Esophagus muscularis mucosa (tissue), 4 donors: ENCODE data around the gene SPSB2.
"Not testable (repeated sequence)": the region's sequence is repeated elsewhere in the genome, so short reads cannot be mapped to it uniquely, and the experiment has no call there.

ENCODE experiments used
- EP300 ChIP-seq: sonication (generic); formaldehyde crosslinking; IDR thresholded peaks from one replicate; pipeline ENCODE4 v1.6.1; 2017; ENCODE audit warnings: antibody characterized with exemption
- POLR2A ChIP-seq: fragments of 450-650 bp; IDR thresholded peaks from one replicate; pipeline ENCODE4 v1.6.1; 2017; ENCODE audit warnings: antibody characterized with exemption, moderate library complexity, mild to moderate bottlenecking, low read depth
- TF ChIP-seq, protein P1 (sequence below), 3 experiments: fragments of 200-600 bp in 2 of 3; fragments of 450-650 bp in 1 of 3; sonication (generic) in 2 of 3; IDR thresholded peaks; one replicate each; pipeline ENCODE4 v1.5.1; 2017 to 2019; ENCODE audit warnings: antibody characterized with exemption in 3 of 3, mild to moderate bottlenecking in 2 of 3, moderate library complexity in 1 of 3

DNA sequence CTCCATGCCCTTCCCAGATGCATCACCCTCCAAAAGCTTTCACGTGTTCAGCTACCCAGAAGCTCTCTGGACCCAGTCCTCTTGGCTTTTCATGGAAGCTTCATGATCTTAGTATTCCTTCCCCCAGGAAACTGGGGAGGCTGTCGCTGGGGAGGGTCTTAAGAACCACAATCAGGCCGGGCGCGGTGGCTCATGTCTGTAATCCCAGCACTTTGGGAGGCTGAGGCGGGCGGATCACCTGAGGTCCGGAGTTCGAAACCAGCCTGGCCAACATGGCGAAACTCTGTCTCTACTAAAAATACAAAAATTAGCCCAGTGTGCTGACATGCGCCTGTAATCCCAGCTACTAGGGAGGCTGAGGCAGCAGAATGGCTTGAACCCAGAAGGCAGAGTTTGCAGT is 35.0 kb upstream of the SPSB2 start:
- TF ChIP-seq, protein P1, sequence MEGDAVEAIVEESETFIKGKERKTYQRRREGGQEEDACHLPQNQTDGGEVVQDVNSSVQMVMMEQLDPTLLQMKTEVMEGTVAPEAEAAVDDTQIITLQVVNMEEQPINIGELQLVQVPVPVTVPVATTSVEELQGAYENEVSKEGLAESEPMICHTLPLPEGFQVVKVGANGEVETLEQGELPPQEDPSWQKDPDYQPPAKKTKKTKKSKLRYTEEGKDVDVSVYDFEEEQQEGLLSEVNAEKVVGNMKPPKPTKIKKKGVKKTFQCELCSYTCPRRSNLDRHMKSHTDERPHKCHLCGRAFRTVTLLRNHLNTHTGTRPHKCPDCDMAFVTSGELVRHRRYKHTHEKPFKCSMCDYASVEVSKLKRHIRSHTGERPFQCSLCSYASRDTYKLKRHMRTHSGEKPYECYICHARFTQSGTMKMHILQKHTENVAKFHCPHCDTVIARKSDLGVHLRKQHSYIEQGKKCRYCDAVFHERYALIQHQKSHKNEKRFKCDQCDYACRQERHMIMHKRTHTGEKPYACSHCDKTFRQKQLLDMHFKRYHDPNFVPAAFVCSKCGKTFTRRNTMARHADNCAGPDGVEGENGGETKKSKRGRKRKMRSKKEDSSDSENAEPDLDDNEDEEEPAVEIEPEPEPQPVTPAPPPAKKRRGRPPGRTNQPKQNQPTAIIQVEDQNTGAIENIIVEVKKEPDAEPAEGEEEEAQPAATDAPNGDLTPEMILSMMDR (IDR thresholded peaks at IDR 0.05): not testable (repeated sequence)
- TF ChIP-seq EP300, POLR2A: not testable (repeated sequence)
